Measurements from ENCODE around the gene ACTR2. TPM values are rescaled to one million over a fixed set of nuclear protein-coding genes. Genes with fewer than 3 reads are reported as not detected.

The ACTR2 gene
- total RNA-seq, 4 donors from 2014 or later = 85.2 to 115 (median 99.1) TPM

- Histone ChIP-seq H3K4me3 (no peak overlapping the region), H3K4me1 (peaks cover 34 to 38% (median 35%) of the 10 kb centered on the region in 4 donors), H3K9me3 (no peaks in the 10 kb centered on the region), H3K27me3 (no peaks in the 10 kb centered on the region), H3K27ac (replicated peaks in 1 of 4) (peak overlapping the region; percentile 58 to 78 (median 73)), H3K36me3 (no peaks in the 10 kb centered on the region)
- TF ChIP-seq POLR2AphosphoS5 (IDR thresholded peaks at IDR 0.05) (no peak), EP300 (IDR thresholded peaks at IDR 0.05) (no peak), POLR2A (IDR thresholded peaks at IDR 0.05; ENCODE audit: low read depth) (no peak), CTCF (IDR thresholded peaks at IDR 0.05) (no peak)
- no peak for DNase-seq (ENCODE audit: extremely low spot score)
- intact Hi-C loops (cut with DNase I) = no loop called here
- WGBS = 79% methylated on average over 7 of the region's 7 CpGs
These were observed 71.6 kb downstream of the ACTR2 start for GRCh38 chr2:65299246-65299645.

GRCh38 chr2:65300134-65300760 lies 72.6 kb downstream of the ACTR2 start:
- Histone ChIP-seq H3K4me1 (peaks cover 34 to 38% (median 35%) of the 10 kb centered on the region in 4 donors), H3K27ac (replicated peaks in 1 of 4) (peak overlapping the region; percentile 58 to 78 (median 73)), H3K36me3 (no peaks in the 10 kb centered on the region), H3K9me3 (no peaks in the 10 kb centered on the region), H3K27me3 (no peaks in the 10 kb centered on the region), H3K4me3 (peak overlapping the region in 1 of 4 donors; percentile 7)
- peak; percentile 97 for DNase-seq (ENCODE audit: extremely low spot score)
- intact Hi-C loops (cut with DNase I) = no loop called here
- WGBS = 43% methylated on average over 4 of the region's 16 CpGs
- TF ChIP-seq POLR2AphosphoS5 (IDR thresholded peaks at IDR 0.05) (peak; percentile 76 to 82), CTCF (IDR thresholded peaks at IDR 0.05) (no peak), EP300 (IDR thresholded peaks at IDR 0.05) (peak; percentile 78)

GRCh38 chr2:65300761-65301711 lies 73.4 kb downstream of the ACTR2 start:
- WGBS = 35% methylated on average over 20 of the region's 20 CpGs
- H3K36me3 ChIP-seq = no peaks in the 10 kb centered on the region
- peaks cover 34 to 38% (median 35%) of the 10 kb centered on the region in 4 donors for H3K4me1 ChIP-seq
- intact Hi-C loops (cut with DNase I) = no loop called here
- DNase-seq (ENCODE audit: extremely low spot score) = no peak
- H3K4me3 ChIP-seq = peak overlapping the region in 3 of 4 donors; percentile 7 to 33 (median 15)
- H3K9me3 ChIP-seq = no peaks in the 10 kb centered on the region
- TF ChIP-seq EP300 (IDR thresholded peaks at IDR 0.05) (no peak), CTCF (IDR thresholded peaks at IDR 0.05) (no peak), POLR2A (IDR thresholded peaks at IDR 0.05; ENCODE audit: low read depth) (no peak), POLR2AphosphoS5 (IDR thresholded peaks at IDR 0.05) (no peak)
- no peaks in the 10 kb centered on the region for H3K27me3 ChIP-seq
- H3K27ac ChIP-seq (replicated peaks in 1 of 4) = peak overlapping the region; percentile 58 to 78 (median 73)

- Histone ChIP-seq H3K36me3 (peaks cover 0 to 9% (median 0%) of the 10 kb centered on the region in 4 donors), H3K4me3 (no peak overlapping the region), H3K4me1 (peaks cover 33 to 40% (median 34%) of the 10 kb centered on the region in 4 donors), H3K27me3 (no peaks in the 10 kb centered on the region), H3K27ac (replicated peaks in 1 of 4) (no peak overlapping the region), H3K9me3 (no peaks in the 10 kb centered on the region)
- TF ChIP-seq POLR2A (IDR thresholded peaks at IDR 0.05; ENCODE audit: low read depth) (no peak), EP300 (IDR thresholded peaks at IDR 0.05) (no peak), CTCF (IDR thresholded peaks at IDR 0.05) (no peak), POLR2AphosphoS5 (IDR thresholded peaks at IDR 0.05) (no peak)
- intact Hi-C loops (cut with DNase I) = no loop called here
- DNase-seq (ENCODE audit: extremely low spot score) = no peak
- WGBS = 79% methylated on average over 2 of the region's 2 CpGs
These were observed 78.3 kb downstream of the ACTR2 start for GRCh38 chr2:65305934-65306333.
